K562 (cell line): ENCODE data around the gene EFCAB9. TPM values are rescaled to one million over a fixed set of nuclear protein-coding genes. Genes with fewer than 3 reads are reported as not detected.
A peak's percentile ranks its signal among the peaks of the same experiment; 100 is the strongest.

Experiments used
- ATAC-seq: fragments of 200-7000 bp; cut with Tn5 transposase; 3 replicates; pipeline ENCODE4 v1.9.1; 2020; ENCODE audit warnings: moderate library complexity
- BruUV-seq: library from RNA; stranded (reverse); fragments of 400-500 nt; replicated peaks from 2 replicates; lab custom pipeline; 2021; lab: Mats Ljungman, UMichigan
- CTCF ChIA-PET: fragments of 300-600 bp; formaldehyde crosslinking; extraction: SDS; loops from one replicate; lab custom pipeline; 2021; ENCODE audit warnings: low intra/inter-chr PET ratio; lab: Yijun Ruan, JAX
- POLR2A ChIA-PET: fragments of 300-600, 350-650 bp; sonication (Branson Sonifier 250); formaldehyde crosslinking; extraction: SDS; loops from one replicate; lab custom pipeline; 2021; ENCODE audit warnings: antibody characterized with exemption, inconsistent platforms; lab: Yijun Ruan, JAX
- DNase-seq, 4 experiments: peaks; one replicate each; pipeline versions ENCODE4 v3.0.0 to v3.0.0-alpha.2; 2011 to 2018; ENCODE audit warnings: low spot score in 3 of 4, mixed read lengths in 3 of 4; ENCODE audit errors: extremely low read depth in 1 of 4
- FAIRE-seq: peaks from 2 replicates; lab custom pipeline; 2011; peaks lifted over from hg19 to GRCh38; lab: Jason Lieb, UNC
- H2AFZ ChIP-seq: 2 replicates; pipeline ENCODE4 v1.6.0; 2011; ENCODE audit warnings: low read depth, low read length, control low read depth, inconsistent platforms
- H3K27ac ChIP-seq: fragments of 200-600 bp; 3 replicates; pipeline ENCODE4 v1.8.0; 2011; ENCODE audit warnings: low read depth, mild to moderate bottlenecking, control low read depth, inconsistent platforms, low read length, moderate library complexity, mixed read lengths; ENCODE audit errors: extremely low read depth
- H3K27me3 ChIP-seq, 2 experiments: fragments of 300-600 bp in 1 of 2; 2 replicates in 1 of 2; 3 replicates in 1 of 2; pipeline versions ENCODE4 v1.6.0 to v1.8.0; 2011; ENCODE audit warnings: inconsistent platforms in 2 of 2, low read length in 2 of 2, mild to moderate bottlenecking in 1 of 2, mixed read lengths in 1 of 2, moderate library complexity in 1 of 2; ENCODE audit not compliant: control insufficient read depth in 2 of 2, insufficient read depth in 2 of 2
- H3K36me3 ChIP-seq: fragments of 300-600 bp; 3 replicates; pipeline ENCODE4 v1.8.0; 2011; ENCODE audit warnings: mild to moderate bottlenecking, low read length, inconsistent platforms; ENCODE audit not compliant: control insufficient read depth, insufficient read depth
- H3K4me1 ChIP-seq, 2 experiments: fragments of 200-600 bp in 1 of 2; replicated peaks in 1 of 2; 2 replicates in 1 of 2; 3 replicates in 1 of 2; pipeline versions ENCODE4 v1.5.1 to v1.8.0; 2011; ENCODE audit warnings: inconsistent platforms in 2 of 2, low read length in 2 of 2, mild to moderate bottlenecking in 1 of 2, mixed read lengths in 1 of 2, moderate library complexity in 1 of 2; ENCODE audit not compliant: control insufficient read depth in 2 of 2, insufficient read depth in 2 of 2
- H3K4me2 ChIP-seq: 2 replicates; pipeline ENCODE4 v1.6.1; 2011; ENCODE audit warnings: low read length, control low read depth, inconsistent platforms, mixed read lengths; ENCODE audit not compliant: insufficient read depth
- H3K4me3 ChIP-seq: fragments of 200-600 bp; sonication (generic), shearing (Covaris generic); 2 replicates; pipeline ENCODE4 v1.5.1; 2016; ENCODE audit warnings: control low read depth, inconsistent platforms
- H3K79me2 ChIP-seq: fragments of 200-600 bp; 3 replicates; pipeline ENCODE4 v1.8.0; 2011; ENCODE audit warnings: low read length, inconsistent platforms; ENCODE audit not compliant: control insufficient read depth, insufficient read depth
- H3K9ac ChIP-seq, 2 experiments: 2 replicates each; pipeline versions ENCODE4 v1.6.0 to v1.6.1; 2011; ENCODE audit warnings: low read depth in 2 of 2, low read length in 2 of 2, control low read depth in 1 of 2, inconsistent platforms in 1 of 2, mild to moderate bottlenecking in 1 of 2, mixed read lengths in 1 of 2; ENCODE audit not compliant: insufficient read depth in 1 of 2
- H3K9me1 ChIP-seq: one replicate; pipeline ENCODE4 v1.6.0; 2011; ENCODE audit warnings: inconsistent platforms, mild to moderate bottlenecking, low read length, moderate library complexity; ENCODE audit not compliant: control insufficient read depth, insufficient read depth
- H3K9me3 ChIP-seq: replicated peaks from 2 replicates; pipeline ENCODE4 v1.5.1; 2011; ENCODE audit warnings: low read depth, low read length, inconsistent platforms; ENCODE audit not compliant: control insufficient read depth, insufficient read depth
- H4K20me1 ChIP-seq: replicated peaks from 2 replicates; pipeline ENCODE4 v1.6.1; 2011; ENCODE audit warnings: low read length, inconsistent platforms, mixed read lengths; ENCODE audit not compliant: control insufficient read depth, insufficient read depth
- E2F8 ChIP-seq: fragments of 450-650 bp; IDR thresholded peaks from 2 replicates; pipeline ENCODE4 v1.7.1; 2018; ENCODE audit warnings: mild to moderate bottlenecking, low read depth; ENCODE audit not compliant: partially characterized antibody
- STAG1 ChIP-seq: sonication (generic); formaldehyde crosslinking; IDR thresholded peaks from 2 replicates; pipeline ENCODE4 v1.5.0; 2020; ENCODE audit warnings: missing genetic modification reagents, borderline replicate concordance
- ZBTB11 ChIP-seq, 3 experiments: fragments of 200-800 bp in 1 of 3; fragments of 250-450 bp in 1 of 3; fragments of 450-650 bp in 1 of 3; sonication (Bioruptor Pico) in 1 of 3; sonication (Bioruptor generic) in 1 of 3; formaldehyde crosslinking in 1 of 3; IDR thresholded peaks; 2 replicates each; pipeline versions ENCODE4 v1.6.1 to v1.8.0; 2016 to 2022; ENCODE audit warnings: mild to moderate bottlenecking in 2 of 3, missing genetic modification characterization in 2 of 3, missing compliant biosample characterization in 1 of 3, moderate library complexity in 1 of 3
- WGBS: fragments of 100-300 bp; shearing (Covaris generic); methylation state at CpG from one replicate; pipeline ENCODE4 v1.1.6; 2016; ENCODE audit warnings: low coverage, mixed read lengths; ENCODE audit not compliant: insufficient coverage; ENCODE audit errors: missing lambda C conversion rate; 5-methylcytosine and 5-hydroxymethylcytosine counted together
- in situ Hi-C: fragments of 300-500 bp; cut with MboI; formaldehyde crosslinking; loops from 4 replicates; pipeline ENCODE4 v1.15.0; 2018; ENCODE audit warnings: inconsistent platforms, mixed read lengths
- intact Hi-C: fragments of 100-400 bp; cut with micrococcal nuclease; formaldehyde crosslinking; loops from 2 replicates; pipeline ENCODE4 v1.14.2; 2022
- polyA plus RNA-seq, 8 experiments: library from polyadenylated mRNA; depleted of rRNA in 4 of 8; stranded (reverse) in 5 of 8; unstranded in 3 of 8; fragments of >200 nt; fragmentation: Nextera tagmentation in 2 of 8; fragmentation: Illumina TruSeq in 1 of 8; extraction: Ambion mirVana in 2 of 8; extraction: Trizol in 1 of 8; gene quantifications; 2 replicates each; pipeline versions ENCODE4 v1.2.1 to v1.2.3, GENCODE V29; 2011 to 2014; ENCODE audit warnings: inconsistent platforms in 1 of 8, missing spikeins in 1 of 8
- total RNA-seq, 7 experiments: library from RNA; depleted of rRNA in 6 of 7; stranded (reverse); fragments of >200 nt in 6 of 7; fragmentation: Illumina TruSeq in 2 of 7; extraction: Trizol in 2 of 7; gene quantifications; 2 replicates each; pipeline versions ENCODE4 v1.2.1 to v1.2.3, GENCODE V29; 2011 to 2021; ENCODE audit warnings: low replicate concordance in 1 of 7

EFCAB9 gene
- total and polyA plus RNA-seq, 9 of the 15 experiments (the other 6 are each of a cell fraction or from before 2014, with no cell fraction given) = not detected

GRCh38 chr5:172164769-172165212, 29.2 kb upstream of the EFCAB9 start:
- no TSS peak for BruUV-seq
- CTCF ChIA-PET = no interaction called here
- no peak for DNase-seq
- H3K36me3 ChIP-seq = no peaks in the 10 kb centered on the region
- H3K9me3 ChIP-seq = no peaks in the 10 kb centered on the region
- no peaks in the 10 kb centered on the region for H4K20me1 ChIP-seq
- H3K4me1 ChIP-seq = peaks cover 0 to 10% of the 10 kb centered on the region in 2 experiments; a peak in 2 of 5 replicates
- no peak overlapping the region for H2AFZ ChIP-seq
- H3K4me2 ChIP-seq = no peak overlapping the region
- peaks cover 4% of the 10 kb centered on the region for H3K9me1 ChIP-seq
- WGBS = 87% methylated on average over 10 of the region's 13 CpGs
- H3K79me2 ChIP-seq = no peaks in the 10 kb centered on the region
- TF ChIP-seq ZBTB11 (CRISPR knock-in tag; IDR thresholded peaks at IDR 0.05) = no peak
- no peak for TF ChIP-seq STAG1 (CRISPR knock-in tag)
- no peak for TF ChIP-seq E2F8
- TF ChIP-seq, all 486 proteins: peak for 0
- H3K9ac ChIP-seq = peak overlapping the region in 1 of 2 experiments; percentile 74; a peak in 2 of 4 replicates
- H3K27ac ChIP-seq = no peak overlapping the region
- in situ Hi-C loops (no loop called here), intact Hi-C loops (no loop called here)
- ATAC-seq = peak; percentile 19; the same call in 2 of the 3 replicates
- H3K4me3 ChIP-seq = no peak overlapping the region
- POLR2A ChIA-PET = interaction anchor here (0.7 to 0.8 kb wide), 3 partner anchors 8 to 94 kb away, joined by 3 to 4 read pairs (median 3); no protein-coding TSS in a partner anchor
- no peaks in the 10 kb centered on the region; a peak in 1 of 5 replicates for H3K27me3 ChIP-seq
- no peak for FAIRE-seq
